ENCODE data around the gene TINCR. TPM values are rescaled to one million over a fixed set of nuclear protein-coding genes. Genes with fewer than 3 reads are reported as not detected.

Gene TINCR
- total RNA-seq, 8 experiments from 2014 or later = 0.46 to 2.6 (median 1.1) TPM

GRCh38 chr19:5595129-5595528, 27.4 kb upstream of the TINCR start:
- Histone ChIP-seq H3K4me1 (replicated peaks in 1 of 2) (no peaks in the 10 kb centered on the region), H3K4me3 (no peak overlapping the region), H3K27ac (no peak overlapping the region)
- WGBS, 10 experiments = 71 to 100% (median 95%) methylated on average over 1 to 7 of the region's 18 CpGs; no CpG with 5 or more reads in 3 of the 10 experiments
- in situ Hi-C loops (cut with MboI; ENCODE audit: low pct_unique_long_range_greater_than_20kb in 2 of 9, low sequenced_read_pairs in 9 of 9, unreplicated experiment in 9 of 9) = loop anchor here in 1 of 9 experiments (25.0 kb wide), 1 partner anchor 308 kb away; no protein-coding TSS in a partner anchor
- peak in 2 of 8 experiments; percentile 9 to 13 for ATAC-seq (replicated peaks in 6 of 8)

GRCh38 chr19:5594521-5594950, 26.8 kb upstream of the TINCR start:
- H3K27ac ChIP-seq = no peak overlapping the region
- H3K4me1 ChIP-seq (replicated peaks in 1 of 2) = no peaks in the 10 kb centered on the region
- whole genome bisulfite sequencing, 10 experiments = 80 to 100% (median 100%) methylated on average over 1 to 5 of the region's 7 CpGs; no CpG with 5 or more reads in 6 of the 10 experiments
- no peak overlapping the region for H3K4me3 ChIP-seq
- ATAC-seq (replicated peaks in 6 of 8) = no peak
- in situ Hi-C loops (cut with MboI; ENCODE audit: low pct_unique_long_range_greater_than_20kb in 2 of 9, low sequenced_read_pairs in 9 of 9, unreplicated experiment in 9 of 9) = loop anchor here in 1 of 9 experiments (25.0 kb wide), 1 partner anchor 307 kb away; no protein-coding TSS in a partner anchor

GRCh38 chr19:5593343-5594255, 25.8 kb upstream of the TINCR start:
- in situ Hi-C loops (cut with MboI; ENCODE audit: low pct_unique_long_range_greater_than_20kb in 2 of 9, low sequenced_read_pairs in 9 of 9, unreplicated experiment in 9 of 9) = loop anchor here in 1 of 9 experiments (25.0 kb wide), 1 partner anchor 306 kb away; no protein-coding TSS in a partner anchor
- ATAC-seq (replicated peaks in 6 of 8) = peak in 3 of 8 experiments; percentile 8 to 13 (median 13)
- Histone ChIP-seq H3K27ac (no peak overlapping the region), H3K4me1 (replicated peaks in 1 of 2) (no peaks in the 10 kb centered on the region), H3K4me3 (no peak overlapping the region)
- WGBS, 10 experiments = 60 to 100% (median 97%) methylated on average over 1 to 35 of the region's 67 CpGs; no CpG with 5 or more reads in 1 of the 10 experiments

GRCh38 chr19:5592531-5593342, 25.0 kb upstream of the TINCR start:
- Histone ChIP-seq H3K4me3 (no peak overlapping the region), H3K27ac (no peak overlapping the region), H3K4me1 (replicated peaks in 1 of 2) (no peaks in the 10 kb centered on the region)
- in situ Hi-C loops (cut with MboI; ENCODE audit: low pct_unique_long_range_greater_than_20kb in 2 of 9, low sequenced_read_pairs in 9 of 9, unreplicated experiment in 9 of 9) = loop anchor here in 1 of 9 experiments (25.0 kb wide), 1 partner anchor 305 kb away; no protein-coding TSS in a partner anchor
- WGBS, 10 experiments = 71 to 100% (median 91%) methylated on average over 3 to 19 of the region's 24 CpGs
- ATAC-seq (replicated peaks in 6 of 8) = no peak

GRCh38 chr19:5591476-5591875, 23.7 kb upstream of the TINCR start:
- Histone ChIP-seq H3K4me1 (replicated peaks in 1 of 2) (no peaks in the 10 kb centered on the region), H3K27ac (no peak overlapping the region), H3K4me3 (no peak overlapping the region)
- in situ Hi-C loops (cut with MboI; ENCODE audit: low pct_unique_long_range_greater_than_20kb in 2 of 9, low sequenced_read_pairs in 9 of 9, unreplicated experiment in 9 of 9) = loop anchor here in 1 of 9 experiments (25.0 kb wide), 1 partner anchor 304 kb away; no protein-coding TSS in a partner anchor
- no peak for ATAC-seq (replicated peaks in 6 of 8)
- 83 to 100% (median 91%) methylated on average over 2 to 9 of the region's 17 CpGs; no CpG with 5 or more reads in 3 of the 10 experiments for WGBS, 10 experiments

GRCh38 chr19:5590865-5591154, 23.1 kb upstream of the TINCR start:
- H3K4me3 ChIP-seq = no peak overlapping the region
- no peak overlapping the region for H3K27ac ChIP-seq
- no peak for ATAC-seq (replicated peaks in 6 of 8)
- in situ Hi-C loops (cut with MboI; ENCODE audit: low pct_unique_long_range_greater_than_20kb in 2 of 9, low sequenced_read_pairs in 9 of 9, unreplicated experiment in 9 of 9) = loop anchor here in 1 of 9 experiments (25.0 kb wide), 1 partner anchor 304 kb away; no protein-coding TSS in a partner anchor
- WGBS, 10 experiments = 50 to 100% (median 93%) methylated on average over 1 to 3 of the region's 9 CpGs; no CpG with 5 or more reads in 7 of the 10 experiments
- H3K4me1 ChIP-seq (replicated peaks in 1 of 2) = peaks cover 0 to 6% of the 10 kb centered on the region in 2 donors

GRCh38 chr19:5590151-5590864, 22.6 kb upstream of the TINCR start:
- H3K27ac ChIP-seq = no peak overlapping the region

GRCh38 chr19:5588906-5589676, 21.3 kb upstream of the TINCR start:
- in situ Hi-C loops (cut with MboI; ENCODE audit: low pct_unique_long_range_greater_than_20kb in 2 of 9, low sequenced_read_pairs in 9 of 9, unreplicated experiment in 9 of 9) = loop anchor here in 1 of 9 experiments (25.0 kb wide), 1 partner anchor 302 kb away; no protein-coding TSS in a partner anchor
- Histone ChIP-seq H3K27ac (no peak overlapping the region), H3K4me1 (replicated peaks in 1 of 2) (peaks cover 0 to 6% of the 10 kb centered on the region in 2 donors), H3K4me3 (no peak overlapping the region)
- WGBS, 10 experiments = 33 to 100% (median 71%) methylated on average over 2 to 13 of the region's 30 CpGs; no CpG with 5 or more reads in 2 of the 10 experiments
- peak in 4 of 8 experiments; percentile 3 to 40 (median 17) for ATAC-seq (replicated peaks in 6 of 8)

More at GRCh38 chr19:5590151-5590864, 22.6 kb upstream of the TINCR start:
- Histone ChIP-seq H3K4me1 (replicated peaks in 1 of 2) (peaks cover 0 to 6% of the 10 kb centered on the region in 2 donors), H3K4me3 (no peak overlapping the region)
- WGBS, 10 experiments = 78 to 96% (median 85%) methylated on average over 1 to 11 of the region's 22 CpGs; no CpG with 5 or more reads in 4 of the 10 experiments
- peak in 2 of 8 experiments; percentile 9 to 16 for ATAC-seq (replicated peaks in 6 of 8)
- in situ Hi-C loops (cut with MboI; ENCODE audit: low pct_unique_long_range_greater_than_20kb in 2 of 9, low sequenced_read_pairs in 9 of 9, unreplicated experiment in 9 of 9) = loop anchor here in 1 of 9 experiments (25.0 kb wide), 1 partner anchor 303 kb away; no protein-coding TSS in a partner anchor

GRCh38 chr19:5588441-5588840, 20.7 kb upstream of the TINCR start:
- in situ Hi-C loops (cut with MboI; ENCODE audit: low pct_unique_long_range_greater_than_20kb in 2 of 9, low sequenced_read_pairs in 9 of 9, unreplicated experiment in 9 of 9) = loop anchor here in 1 of 9 experiments (25.0 kb wide), 1 partner anchor 301 kb away; no protein-coding TSS in a partner anchor
- H3K4me1 ChIP-seq (replicated peaks in 1 of 2) = peaks cover 0 to 6% of the 10 kb centered on the region in 2 donors
- H3K4me3 ChIP-seq = no peak overlapping the region
- ATAC-seq (replicated peaks in 6 of 8) = no peak
- H3K27ac ChIP-seq = no peak overlapping the region
- 64 to 100% (median 100%) methylated on average over 1 to 8 of the region's 10 CpGs; no CpG with 5 or more reads in 5 of the 10 experiments for WGBS, 10 experiments

GRCh38 chr19:5587661-5588060, 19.9 kb upstream of the TINCR start:
- H3K27ac ChIP-seq = no peak overlapping the region
- H3K4me1 ChIP-seq (replicated peaks in 1 of 2) = peaks cover 0 to 6% of the 10 kb centered on the region in 2 donors
- H3K4me3 ChIP-seq = no peak overlapping the region
- no peak for ATAC-seq (replicated peaks in 6 of 8)
- 87 to 100% (median 96%) methylated on average over 3 to 6 of the region's 23 CpGs; no CpG with 5 or more reads in 3 of the 10 experiments for WGBS, 10 experiments
- in situ Hi-C loops (cut with MboI; ENCODE audit: low pct_unique_long_range_greater_than_20kb in 2 of 9, low sequenced_read_pairs in 9 of 9, unreplicated experiment in 9 of 9) = loop anchor here in 1 of 9 experiments (25.0 kb wide), 1 partner anchor 300 kb away; no protein-coding TSS in a partner anchor

GRCh38 chr19:5587071-5587455, 19.3 kb upstream of the TINCR start:
- 90 to 100% (median 100%) methylated on average over 1 to 6 of the region's 16 CpGs; no CpG with 5 or more reads in 4 of the 10 experiments for WGBS, 10 experiments
- Histone ChIP-seq H3K27ac (no peak overlapping the region), H3K4me1 (replicated peaks in 1 of 2) (peaks cover 0 to 6% of the 10 kb centered on the region in 2 donors), H3K4me3 (no peak overlapping the region)
- ATAC-seq (replicated peaks in 6 of 8) = no peak
- in situ Hi-C loops (cut with MboI; ENCODE audit: low pct_unique_long_range_greater_than_20kb in 2 of 9, low sequenced_read_pairs in 9 of 9, unreplicated experiment in 9 of 9) = loop anchor here in 1 of 9 experiments (25.0 kb wide), 1 partner anchor 300 kb away; no protein-coding TSS in a partner anchor

All from motor neuron (in vitro differentiated cells).